Adipose tissue (tissue), 3 donors: ENCODE measurements around the gene SEMA4D. TPM values are rescaled to one million over a fixed set of nuclear protein-coding genes. Genes with fewer than 3 reads are reported as not detected.

ENCODE experiments used
- H3K27ac ChIP-seq: one replicate; pipeline ENCODE4 v1.5.1; 2013; ENCODE audit warnings: low read depth, low read length
- WGBS, 3 donors: extraction: QIAGEN DNeasy Blood & Tissue Kit; methylation state at CpG; one replicate each; pipeline ENCODE4 v1.1.7; 2013; 5-methylcytosine and 5-hydroxymethylcytosine counted together
- polyA plus RNA-seq, 3 donors: library from polyadenylated mRNA; stranded (reverse); fragments of 200-250 nt; gene quantifications; one replicate each; pipeline ENCODE4 v1.2.3, GENCODE V29; 2013
- donor health status: healthy with polysubstance abuse.
- donor health status: Bipolar disorder and iron deficiency.
- donor health status: healthy.

SEMA4D gene
- polyA plus RNA-seq, 3 donors: 3.1 to 4.9 (median 4.1) TPM

- 52 to 84% (median 63%) methylated on average over 7 of the region's 7 CpGs for WGBS, 3 donors
- no peak overlapping the region for H3K27ac ChIP-seq
These were observed 11.2 kb upstream of the SEMA4D start for GRCh38 chr9:89508951-89509615.

- no peak overlapping the region for H3K27ac ChIP-seq
- 27 to 68% (median 57%) methylated on average over 6 of the region's 6 CpGs for WGBS, 3 donors
These were observed 8.0 kb upstream of the SEMA4D start for GRCh38 chr9:89505911-89506310.

- no peak overlapping the region for H3K27ac ChIP-seq
These were observed 7.1 kb upstream of the SEMA4D start for GRCh38 chr9:89505048-89505447.

- no peak overlapping the region for H3K27ac ChIP-seq
- WGBS, 3 donors: 54 to 60% (median 59%) methylated on average over 5 of the region's 5 CpGs
These were observed 4.8 kb upstream of the SEMA4D start for GRCh38 chr9:89502671-89503070.

- H3K27ac ChIP-seq: no peak overlapping the region
- 67 to 81% (median 71%) methylated on average over 6 of the region's 6 CpGs for WGBS, 3 donors
These were observed 4.2 kb upstream of the SEMA4D start for GRCh38 chr9:89502038-89502601.

GRCh38 chr9:89501311-89501898 is 3.5 kb upstream of the SEMA4D start:
- no peak overlapping the region for H3K27ac ChIP-seq
- 77 to 85% (median 77%) methylated on average over 12 of the region's 12 CpGs for WGBS, 3 donors

GRCh38 chr9:89500008-89500407 is 2.1 kb upstream of the SEMA4D start:
- WGBS, 3 donors: 85 to 96% (median 89%) methylated on average over 5 of the region's 5 CpGs
- H3K27ac ChIP-seq: no peak overlapping the region

- 59 to 95% (median 68%) methylated on average over 7 of the region's 7 CpGs for WGBS, 3 donors
- no peak overlapping the region for H3K27ac ChIP-seq
These were observed 1.1 kb upstream of the SEMA4D start for GRCh38 chr9:89498852-89499480.

- H3K27ac ChIP-seq: no peak overlapping the region
These were observed 503 bp downstream of the SEMA4D start for GRCh38 chr9:89497257-89497963.

GRCh38 chr9:89496645-89497256 is 1.2 kb downstream of the SEMA4D start:
- H3K27ac ChIP-seq: no peak overlapping the region
- 35 to 47% (median 42%) methylated on average over 14 of the region's 14 CpGs for WGBS, 3 donors

More at GRCh38 chr9:89497257-89497963, 503 bp downstream of the SEMA4D start:
- 1 to 4% (median 1%) methylated on average over 29 to 67 of the region's 67 CpGs for WGBS, 3 donors

GRCh38 chr9:89495824-89496560 is 1.9 kb downstream of the SEMA4D start:
- H3K27ac ChIP-seq: no peak overlapping the region
- WGBS, 3 donors: 75 to 87% (median 84%) methylated on average over 12 of the region's 12 CpGs

GRCh38 chr9:89494199-89494598 is 3.7 kb downstream of the SEMA4D start:
- no peak overlapping the region for H3K27ac ChIP-seq
- WGBS, 3 donors: 87 to 89% (median 87%) methylated on average over 5 of the region's 5 CpGs

GRCh38 chr9:89493671-89494070 is 4.2 kb downstream of the SEMA4D start:
- WGBS, 3 donors: 73 to 88% (median 83%) methylated on average over 2 of the region's 2 CpGs
- H3K27ac ChIP-seq: no peak overlapping the region

GRCh38 chr9:89493181-89493580 is 4.7 kb downstream of the SEMA4D start:
- 78 to 87% (median 79%) methylated on average over 6 of the region's 6 CpGs for WGBS, 3 donors
- no peak overlapping the region for H3K27ac ChIP-seq

GRCh38 chr9:89492586-89492985 is 5.3 kb downstream of the SEMA4D start:
- WGBS, 3 donors: 94 to 95% (median 95%) methylated on average over 9 of the region's 9 CpGs
- no peak overlapping the region for H3K27ac ChIP-seq

- no peak overlapping the region for H3K27ac ChIP-seq
- WGBS, 3 donors: 83 to 92% (median 87%) methylated on average over 9 of the region's 9 CpGs
These were observed 6.2 kb downstream of the SEMA4D start for GRCh38 chr9:89491694-89492093.

- H3K27ac ChIP-seq: no peak overlapping the region
- WGBS, 3 donors: 61 to 82% (median 70%) methylated on average over 13 of the region's 13 CpGs
These were observed 8.1 kb downstream of the SEMA4D start for GRCh38 chr9:89489548-89490530.
